HCT116 (cell line): ENCODE measurements around the gene PRCC. TPM values are rescaled to one million over a fixed set of nuclear protein-coding genes. Genes with fewer than 3 reads are reported as not detected.

Experiments used
- ATAC-seq: fragments of 200-7000 bp; cut with Tn5 transposase; 2 replicates; pipeline ENCODE4 v1.9.1; 2020; ENCODE audit warnings: mild to moderate bottlenecking, moderate library complexity
- BruUV-seq: library from RNA; stranded (reverse); fragments of 400-500 nt; replicated peaks from 2 replicates; lab custom pipeline; 2021; lab: Mats Ljungman, UMichigan
- CTCF ChIA-PET: fragments of 300-600 bp; sonication (Branson Sonifier 250); formaldehyde crosslinking; loops from one replicate; lab custom pipeline; 2021; ENCODE audit warnings: antibody characterized with exemption; lab: Charles Lee
- POLR2A ChIA-PET: fragments of 300-600, 350-600 bp; sonication (Branson Sonifier 250); formaldehyde crosslinking; loops from one replicate; lab custom pipeline; 2021; ENCODE audit warnings: antibody characterized with exemption; lab: Charles Lee
- RAD21 ChIA-PET, 2 experiments: fragments of 300-600 bp; sonication (Branson Sonifier 250); formaldehyde crosslinking; loops; one replicate each; lab custom pipeline; 2023; ENCODE audit warnings: low total read pairs in 2 of 2; ENCODE audit not compliant: uncharacterized antibody in 2 of 2, unreplicated experiment in 2 of 2, low non-redundant PET in 1 of 2; lab: Charles Lee
- DNase-seq: peaks from one replicate; pipeline ENCODE4 v3.0.0-alpha.2; 2010; ENCODE audit warnings: low read depth, low spot score
- H2AFZ ChIP-seq: fragments of 200-600 bp; shearing (Covaris generic), sonication (generic); 2 replicates; pipeline ENCODE4 v1.6.1; 2017; ENCODE audit warnings: low read depth, mixed run types, mixed read lengths, antibody characterized with exemption, low read length; ENCODE audit not compliant: poor library complexity, severe bottlenecking
- H3K27ac ChIP-seq: 2 replicates; pipeline ENCODE4 v1.5.1; 2012; ENCODE audit warnings: low read depth, low read length
- H3K27me3 ChIP-seq: fragments of 200-600 bp; sonication (generic); 2 replicates; pipeline ENCODE4 v1.6.1; 2016; ENCODE audit warnings: mixed run types, low read length, mixed read lengths; ENCODE audit not compliant: insufficient read depth
- H3K36me3 ChIP-seq, 2 experiments: fragments of 200-500 bp in 1 of 2; fragments of 200-600 bp in 1 of 2; sonication (Bioruptor generic) in 1 of 2; sonication (generic) in 1 of 2; 2 replicates each; pipeline versions ENCODE4 v1.5.1 to v1.6.1; 2014 to 2016; ENCODE audit warnings: low read length in 2 of 2, inconsistent platforms in 1 of 2, mixed read lengths in 1 of 2, mixed run types in 1 of 2; ENCODE audit not compliant: insufficient read depth in 2 of 2, control insufficient read depth in 1 of 2
- H3K4me1 ChIP-seq, 2 experiments: fragments of 200-600 bp in 1 of 2; sonication (generic) in 1 of 2; 2 replicates each; pipeline versions ENCODE4 v1.5.1 to v1.6.1; 2012 to 2017; ENCODE audit warnings: low read length in 2 of 2, inconsistent platforms in 1 of 2, mild to moderate bottlenecking in 1 of 2, mixed read lengths in 1 of 2, mixed run types in 1 of 2, moderate library complexity in 1 of 2; ENCODE audit not compliant: insufficient read depth in 2 of 2, control insufficient read depth in 1 of 2
- H3K4me2 ChIP-seq: fragments of 200-600 bp; sonication (generic); 2 replicates; pipeline ENCODE4 v1.6.1; 2017; ENCODE audit warnings: mixed run types, low read length, mixed read lengths
- H3K4me3 ChIP-seq, 2 experiments: fragments of 200-600 bp in 1 of 2; sonication (generic) in 1 of 2; replicated peaks in 1 of 2; 2 replicates each; pipeline ENCODE4 v1.5.1; 2011 to 2016; ENCODE audit warnings: low read length in 2 of 2, control low read depth in 1 of 2, low read depth in 1 of 2, mild to moderate bottlenecking in 1 of 2, mixed read lengths in 1 of 2, mixed run types in 1 of 2
- H3K79me2 ChIP-seq: fragments of 200-600 bp; sonication (generic); 2 replicates; pipeline ENCODE4 v1.6.1; 2017; ENCODE audit warnings: mild to moderate bottlenecking, mixed run types, low read length, moderate library complexity, mixed read lengths; ENCODE audit not compliant: insufficient read depth
- H3K9ac ChIP-seq: fragments of 200-600 bp; sonication (generic); 2 replicates; pipeline ENCODE4 v1.6.1; 2016; ENCODE audit warnings: low read length, mixed read lengths
- H3K9me2 ChIP-seq: fragments of 200-600 bp; sonication (generic), shearing (Covaris generic); 2 replicates; pipeline ENCODE4 v1.6.1; 2017; ENCODE audit warnings: mixed run types, mild to moderate bottlenecking, moderate library complexity; ENCODE audit not compliant: insufficient read depth
- H3K9me3 ChIP-seq, 2 experiments: fragments of 200-500 bp in 1 of 2; fragments of 200-600 bp in 1 of 2; sonication (Bioruptor generic) in 1 of 2; sonication (generic) in 1 of 2; 2 replicates each; pipeline ENCODE4 v1.6.1; 2014 to 2017; ENCODE audit warnings: low read length in 2 of 2, mixed read lengths in 2 of 2, inconsistent platforms in 1 of 2, low read depth in 1 of 2, mild to moderate bottlenecking in 1 of 2, mixed run types in 1 of 2, moderate library complexity in 1 of 2; ENCODE audit not compliant: control insufficient read depth in 1 of 2, insufficient read depth in 1 of 2
- H4K20me1 ChIP-seq: fragments of 200-600 bp; sonication (generic), shearing (Covaris generic); 2 replicates; pipeline ENCODE4 v1.6.1; 2017; ENCODE audit warnings: mixed run types, mild to moderate bottlenecking, moderate library complexity; ENCODE audit not compliant: insufficient read depth
- CEBPB ChIP-seq: IDR thresholded peaks from 2 replicates; pipeline ENCODE4 v1.6.1; 2012; ENCODE audit warnings: low read depth
- CTCF ChIP-seq, 3 experiments: fragments of 200-600 bp in 1 of 3; sonication (generic) in 1 of 3; IDR thresholded peaks in 2 of 3; conservative IDR thresholded peaks in 1 of 3; 2 replicates each; pipeline ENCODE4 v1.5.1; 2012 to 2017; ENCODE audit warnings: low read depth in 2 of 3, low read length in 2 of 3, antibody characterized with exemption in 1 of 3, borderline replicate concordance in 1 of 3, control low read depth in 1 of 3, mild to moderate bottlenecking in 1 of 3, mixed read lengths in 1 of 3, mixed run types in 1 of 3, moderate library complexity in 1 of 3; ENCODE audit not compliant: insufficient read depth in 1 of 3
- EGR1 ChIP-seq: IDR thresholded peaks from 2 replicates; pipeline ENCODE4 v1.6.1; 2012; ENCODE audit warnings: low read depth
- ELF1 ChIP-seq: IDR thresholded peaks from 2 replicates; pipeline ENCODE4 v1.6.1; 2012; ENCODE audit warnings: low read depth, borderline replicate concordance
- EZH2phosphoT487 ChIP-seq: fragments of 200-600 bp; IDR thresholded peaks from 2 replicates; pipeline ENCODE4 v1.6.1; 2018; ENCODE audit warnings: antibody characterized with exemption, borderline replicate concordance
- JUND ChIP-seq: IDR thresholded peaks from 2 replicates; pipeline ENCODE4 v1.6.1; 2012
- MAX ChIP-seq: IDR thresholded peaks from 2 replicates; pipeline ENCODE4 v1.6.1; 2012
- POLR2A ChIP-seq: IDR thresholded peaks from 2 replicates; pipeline ENCODE4 v1.7.0; 2011; ENCODE audit warnings: borderline replicate concordance; ENCODE audit not compliant: insufficient read depth, insufficient read length; ENCODE audit errors: extremely low read depth
- POLR2AphosphoS5 ChIP-seq: IDR thresholded peaks from 2 replicates; pipeline ENCODE4 v1.6.1; 2011; ENCODE audit warnings: mild to moderate bottlenecking, low read depth, low read length, moderate library complexity
- RAD21 ChIP-seq: IDR thresholded peaks from 2 replicates; pipeline ENCODE4 v1.6.1; 2012; ENCODE audit warnings: low read depth, mild to moderate bottlenecking
- SP1 ChIP-seq: IDR thresholded peaks from 2 replicates; pipeline ENCODE4 v1.6.1; 2012; ENCODE audit warnings: low read depth
- SRF ChIP-seq: IDR thresholded peaks from 2 replicates; pipeline ENCODE4 v1.6.1; 2012; ENCODE audit warnings: low read depth
- TCF7L2 ChIP-seq: IDR thresholded peaks from 2 replicates; pipeline ENCODE4 v1.7.0; 2011; ENCODE audit warnings: borderline replicate concordance, inconsistent platforms; ENCODE audit not compliant: insufficient read depth, insufficient read length; ENCODE audit errors: extremely low read depth
- ZBTB33 ChIP-seq: IDR thresholded peaks from 2 replicates; pipeline ENCODE4 v1.6.1; 2011; ENCODE audit warnings: mild to moderate bottlenecking, low read length, moderate library complexity; ENCODE audit not compliant: insufficient replicate concordance; ENCODE audit errors: extremely low read depth
- ZFX ChIP-seq: fragments of 450-650 bp; IDR thresholded peaks from 2 replicates; pipeline ENCODE4 v1.6.1; 2017
- ZNF274 ChIP-seq: fragments of 200-500 bp; sonication (Bioruptor generic); IDR thresholded peaks from 2 replicates; pipeline ENCODE4 v1.6.1; 2014; ENCODE audit warnings: mild to moderate bottlenecking, low read depth, low read length, inconsistent platforms
- intact Hi-C: fragments of 100-400 bp; cut with micrococcal nuclease; formaldehyde crosslinking; loops from 2 replicates; pipeline ENCODE4 v1.10.0; 2022
- total RNA-seq: library from RNA; stranded (reverse); gene quantifications from one replicate; pipeline ENCODE4 v1.2.1, GENCODE V29; 2021; ENCODE audit not compliant: unreplicated experiment

Gene PRCC
- total RNA-seq, 1 experiment from 2014 or later: 78.1 TPM

- Histone ChIP-seq H3K27me3 (no peaks in the 10 kb centered on the region), H4K20me1 (no peaks in the 10 kb centered on the region), H3K9me2 (no peaks in the 10 kb centered on the region), H3K9me3 (no peaks in the 10 kb centered on the region), H3K79me2 (peaks cover 59% of the 10 kb centered on the region), H2AFZ (no peak overlapping the region), H3K4me1 (peaks cover 18 to 35% of the 10 kb centered on the region in 2 experiments)
- TSS peak; percentile 75 for BruUV-seq
- intact Hi-C loops: loop anchor here (1.0 to 10.0 kb wide), 3 partner anchors 13 to 237 kb away; partner anchors contain the start of genes ISG20L2, MEF2D, METTL25B and PRCC
- DNase-seq (no peak), ATAC-seq (peak; percentile 1; the same call in 1 of the 2 replicates)
- RAD21 ChIA-PET: interaction anchor here (0.8 to 1.6 kb wide), 6 partner anchors 13 to 52 kb away, joined by 3 to 5 read pairs (median 4); partner anchors contain the start of genes PRCC (in 2 of the 2), ISG20L2 (in 1 of the 2) and METTL25B (in 1 of the 2)
- TF ChIP-seq TCF7L2 (no peak), MAX (no peak), EZH2phosphoT487 (no peak), SRF (no peak), RAD21 (no peak), POLR2AphosphoS5 (no peak), SP1 (no peak), CTCF (IDR thresholded peaks at IDR 0.05 in 2 of 3, conservative IDR thresholded peaks at IDR 0.05 in 1 of 3; ENCODE audit: borderline replicate concordance in 1 of 3, insufficient read depth in 1 of 3, low read depth in 2 of 3, low read length in 2 of 3) (no peak), ZBTB33 (no peak), CEBPB (no peak), ZFX (no peak), JUND (no peak), ZNF274 (no peak), ELF1 (no peak), EGR1 (no peak), POLR2A (no peak)
- TF ChIP-seq, all 23 proteins: peak for 0
- ChIA-PET POLR2A (interaction anchor here (0.6 to 1.6 kb wide), 12 partner anchors 8 to 118 kb away, joined by 3 to 28 read pairs (median 4); partner anchors contain the start of genes CRABP2, HDGF, ISG20L2 and METTL25B), CTCF (interaction anchor here (0.9 to 1.6 kb wide), 7 partner anchors 10 to 186 kb away, joined by 3 to 21 read pairs (median 7); partner anchors contain the start of genes HDGF, METTL25B and PRCC)
- Histone ChIP-seq H3K4me3 (peak overlapping the region; percentile 38 to 80), H3K36me3 (peaks cover 21 to 40% of the 10 kb centered on the region in 2 experiments; a peak in 3 of 4 replicates), H3K9ac (peak overlapping the region; percentile 40), H3K4me2 (peak overlapping the region; percentile 72), H3K27ac (peak overlapping the region; percentile 69)
Measured at GRCh38 chr1:156741481-156741983, 25.8 kb upstream of the PRCC start.
